Amygdala (tissue), 56 donors: ENCODE measurements around the gene F8.
"Not testable (repeated sequence)": the region's sequence is repeated elsewhere in the genome, so short reads cannot be mapped to it uniquely, and the experiment has no call there.

Experiments
- DNase-seq, 56 donors: peaks; one replicate each; lab custom pipeline; 2025; lab: John Stamatoyannopoulos, UW

Gene F8

DNA sequence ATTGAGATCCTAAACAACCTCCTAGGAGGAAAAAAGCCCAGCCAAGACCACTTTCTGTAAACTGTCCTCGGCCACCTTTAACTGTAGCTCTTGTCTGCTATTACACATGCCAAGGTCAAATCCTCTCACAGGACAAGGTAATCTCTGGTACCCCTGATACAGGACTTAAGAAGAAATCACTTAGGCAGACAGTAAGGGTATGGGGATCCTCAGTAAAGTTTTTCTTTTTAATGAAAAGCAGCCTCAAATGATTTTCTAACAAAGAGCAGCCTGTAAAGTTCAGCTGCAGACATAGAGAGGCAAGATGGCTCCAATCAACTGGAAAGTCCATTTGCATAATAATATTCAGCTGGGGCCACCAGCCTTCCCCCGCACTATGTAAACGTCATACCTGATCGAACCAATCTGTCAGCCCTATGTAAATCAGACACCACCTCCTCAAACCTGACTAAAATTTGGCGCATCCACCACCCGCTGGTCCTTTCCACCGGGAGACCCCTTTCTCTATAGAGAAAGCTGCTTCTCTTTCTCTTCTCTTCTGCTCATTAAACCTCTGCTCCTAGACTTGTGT is 202.7 kb downstream of the F8 start:
- no peak for DNase-seq

DNA sequence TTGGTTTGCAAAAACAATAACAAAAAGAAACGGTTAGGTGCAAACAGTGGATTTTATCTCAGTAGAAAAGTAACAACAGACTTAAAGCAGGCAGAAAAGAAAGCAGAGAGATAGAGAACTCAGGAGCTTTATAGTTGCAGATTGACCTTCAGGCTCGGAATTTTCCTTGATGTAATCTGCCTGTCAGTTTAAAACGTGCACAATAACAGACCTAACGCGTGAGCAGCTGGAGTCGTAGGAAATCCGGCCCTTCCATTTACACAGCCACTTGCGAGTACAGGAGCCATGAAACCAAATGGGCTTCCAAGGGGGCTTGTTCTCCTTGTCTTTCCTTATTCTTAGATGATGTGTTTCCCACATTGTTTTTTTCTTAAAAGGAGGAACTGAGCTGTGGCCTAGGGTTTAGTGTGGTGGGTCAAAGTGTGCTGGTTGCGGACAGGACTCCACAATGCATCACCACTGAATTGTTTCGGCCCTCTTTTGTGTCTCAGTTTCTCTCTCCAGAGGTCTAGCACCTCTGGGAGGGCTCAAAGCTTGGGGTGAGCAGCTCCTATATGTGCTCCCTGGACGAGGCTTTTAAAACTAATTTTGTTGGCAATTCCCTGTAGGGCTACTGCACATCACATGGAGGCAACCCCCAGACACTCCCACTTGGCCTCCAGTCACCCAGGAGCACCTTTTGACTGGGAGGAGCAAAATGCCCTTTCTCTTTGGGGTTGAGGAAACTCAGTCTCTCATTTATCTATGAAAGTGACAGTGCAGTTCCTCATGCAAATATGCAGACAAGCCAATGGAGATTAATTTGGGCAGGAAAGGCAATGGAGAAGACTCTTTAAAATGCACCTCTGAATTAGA is 203.4 kb downstream of the F8 start:
- DNase-seq: no peak

DNA sequence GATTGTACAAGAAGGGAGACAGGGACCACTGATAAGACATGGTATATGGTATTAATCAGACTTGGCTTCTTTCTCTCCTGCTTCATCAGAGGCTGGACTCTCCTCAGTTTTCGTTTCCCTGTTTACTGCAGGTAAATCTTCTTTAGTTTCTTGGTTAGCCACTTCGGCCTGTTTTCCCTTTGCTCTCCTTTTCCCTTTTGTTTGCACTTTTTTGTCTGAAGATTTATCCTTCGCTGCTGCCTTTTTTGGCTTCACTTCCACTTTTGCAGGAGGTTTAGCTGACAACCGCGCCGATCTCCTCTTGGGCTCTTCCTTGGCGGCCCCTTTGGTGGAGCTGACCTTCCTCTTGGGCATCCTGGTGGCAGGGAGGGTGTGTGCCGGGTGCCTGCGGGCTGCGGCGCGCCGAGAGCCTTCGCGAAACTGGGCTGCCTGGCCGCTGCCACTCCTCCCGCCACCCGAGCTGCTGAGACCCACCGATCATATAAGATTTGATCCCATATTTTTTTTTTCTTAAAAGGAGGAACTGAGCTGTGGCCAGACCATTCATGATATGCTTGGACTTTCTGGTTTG is 205.4 kb downstream of the F8 start:
- not testable (repeated sequence) for DNase-seq

DNA sequence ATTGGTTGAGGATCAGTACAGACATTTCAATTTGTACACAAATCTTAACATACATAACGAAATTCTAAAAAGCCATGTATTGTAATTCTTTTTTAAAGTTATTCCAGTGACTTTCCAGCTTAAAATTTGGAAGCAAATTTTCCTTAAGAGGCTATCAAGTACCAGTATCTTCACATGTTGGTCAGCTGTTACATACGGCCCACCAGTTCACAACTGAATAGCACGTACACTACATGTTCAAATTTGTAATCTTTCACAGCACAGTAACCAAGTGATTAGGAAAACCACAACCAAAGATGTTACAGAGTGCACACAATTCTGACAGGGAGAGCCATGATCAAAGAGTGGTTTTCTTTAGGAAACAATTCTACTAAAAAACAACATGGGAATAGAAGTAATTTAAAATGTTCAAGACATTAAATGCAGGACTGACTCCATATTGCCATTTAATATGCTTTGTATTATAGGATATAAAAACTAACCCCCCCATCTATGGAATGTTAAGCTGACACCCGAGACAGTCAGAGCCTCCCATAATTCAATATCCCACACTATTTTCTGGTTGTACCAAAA is 206.1 kb downstream of the F8 start:
- DNase-seq: not testable (repeated sequence)

DNA sequence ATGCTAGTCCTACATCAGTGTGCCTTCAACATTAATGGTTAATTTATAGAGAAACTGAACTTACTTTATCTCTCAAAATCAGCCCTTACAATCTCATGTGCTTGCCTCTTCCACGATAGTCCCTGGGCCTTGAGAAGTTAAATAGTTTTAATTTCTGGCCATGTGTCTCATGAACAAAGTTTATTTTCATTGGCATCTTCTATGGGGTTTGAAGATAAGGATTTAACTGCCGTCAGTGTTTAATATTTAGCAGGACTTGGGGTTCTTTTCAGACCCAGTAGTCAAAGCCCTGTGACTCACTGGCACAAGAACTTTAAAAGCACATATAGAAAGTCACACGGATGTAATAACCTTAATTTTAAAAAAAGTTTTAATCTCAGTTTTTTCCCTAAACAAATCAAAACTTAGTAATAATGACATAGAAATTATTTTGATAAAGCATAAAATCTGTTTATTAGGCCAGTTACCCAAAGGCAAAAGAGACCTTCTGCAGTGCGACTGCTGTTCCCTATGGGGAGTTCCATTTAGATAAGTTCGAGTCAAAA is 207.2 kb downstream of the F8 start:
- no peak for DNase-seq

DNA sequence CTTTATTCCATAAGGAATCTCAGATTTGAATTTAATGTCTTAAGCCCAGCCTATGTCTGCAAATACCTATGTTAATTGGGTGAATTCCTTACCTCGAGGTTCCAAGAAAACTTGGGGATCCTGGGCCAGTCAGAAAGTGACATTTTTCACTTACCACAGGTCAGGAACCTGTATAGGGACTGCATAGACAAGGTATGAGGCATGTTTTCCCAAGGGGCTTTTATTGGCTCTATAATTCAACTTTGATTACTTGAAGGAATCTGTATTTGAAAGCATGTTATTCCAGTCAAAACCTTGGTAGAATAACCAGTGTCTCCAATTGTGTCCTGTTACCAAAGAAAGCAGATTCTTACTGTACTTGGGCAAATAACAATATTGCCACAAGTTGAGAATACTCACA is 208.7 kb downstream of the F8 start:
- DNase-seq: no peak

DNA sequence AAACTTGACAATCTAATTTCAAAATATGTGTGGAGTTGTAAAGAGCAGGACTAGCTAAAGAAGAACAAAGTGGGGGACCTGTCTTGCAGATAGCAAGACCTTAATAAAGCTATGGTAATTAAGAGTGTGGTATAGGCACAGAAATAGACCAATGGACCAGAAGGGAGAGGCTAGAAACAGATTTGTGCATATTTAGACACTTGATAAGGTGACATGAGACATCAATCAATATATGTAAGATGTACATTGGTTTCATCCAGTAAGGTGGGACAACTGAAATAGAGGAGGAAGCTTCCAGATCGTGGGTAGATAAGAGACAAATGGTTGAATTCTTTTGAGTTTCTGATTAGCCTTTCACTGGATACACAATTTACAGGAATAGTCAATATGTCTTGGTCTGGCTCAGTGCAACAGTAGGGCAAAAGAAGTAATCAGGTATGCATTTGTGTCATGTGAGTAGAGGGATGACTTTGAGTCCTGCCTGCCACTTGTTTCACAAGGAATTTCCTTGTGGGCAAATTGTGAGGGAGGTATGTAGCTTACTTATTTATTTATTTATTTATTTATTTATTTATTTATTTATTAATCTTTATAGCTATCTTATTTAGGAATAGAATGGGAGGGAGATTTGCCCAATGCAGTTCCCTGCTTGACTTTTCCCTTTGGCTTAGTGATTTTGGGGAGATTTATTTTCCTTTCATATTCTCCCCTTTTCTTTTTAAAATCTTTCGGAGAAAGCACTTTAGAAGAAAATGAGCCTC is 210.0 kb downstream of the F8 start:
- DNase-seq: no peak

DNA sequence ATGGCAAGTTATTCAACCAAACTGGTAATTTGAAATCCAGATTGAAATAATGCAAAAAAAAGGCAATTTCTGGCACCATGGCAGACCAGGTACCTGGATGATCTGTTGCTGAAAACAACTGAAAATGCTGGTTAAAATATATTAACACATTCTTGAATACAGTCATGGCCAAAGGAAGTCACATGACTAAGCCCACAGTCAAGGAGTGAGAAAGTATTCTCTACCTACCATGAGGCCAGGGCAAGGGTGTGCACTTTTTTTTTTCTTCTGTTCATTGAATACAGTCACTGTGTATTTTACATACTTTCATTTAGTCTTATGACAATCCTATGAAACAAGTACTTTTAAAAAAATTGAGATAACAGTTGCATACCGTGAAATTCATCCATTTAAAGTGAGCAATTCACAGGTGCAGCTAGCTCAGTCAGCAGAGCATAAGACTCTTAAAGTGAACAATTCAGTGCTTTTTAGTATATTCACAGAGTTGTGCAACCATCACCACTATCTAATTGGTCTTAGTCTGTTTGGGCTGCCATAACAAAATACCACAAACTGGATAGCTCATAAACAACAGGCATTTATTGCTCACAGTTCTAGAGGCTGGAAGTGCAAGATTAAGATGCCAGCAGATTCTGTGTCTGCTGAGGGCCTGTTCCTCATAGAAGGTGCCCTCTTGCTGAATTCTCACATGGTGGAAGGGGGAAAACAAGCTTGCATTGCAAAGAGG is 212.4 kb downstream of the F8 start:
- no peak for DNase-seq

DNA sequence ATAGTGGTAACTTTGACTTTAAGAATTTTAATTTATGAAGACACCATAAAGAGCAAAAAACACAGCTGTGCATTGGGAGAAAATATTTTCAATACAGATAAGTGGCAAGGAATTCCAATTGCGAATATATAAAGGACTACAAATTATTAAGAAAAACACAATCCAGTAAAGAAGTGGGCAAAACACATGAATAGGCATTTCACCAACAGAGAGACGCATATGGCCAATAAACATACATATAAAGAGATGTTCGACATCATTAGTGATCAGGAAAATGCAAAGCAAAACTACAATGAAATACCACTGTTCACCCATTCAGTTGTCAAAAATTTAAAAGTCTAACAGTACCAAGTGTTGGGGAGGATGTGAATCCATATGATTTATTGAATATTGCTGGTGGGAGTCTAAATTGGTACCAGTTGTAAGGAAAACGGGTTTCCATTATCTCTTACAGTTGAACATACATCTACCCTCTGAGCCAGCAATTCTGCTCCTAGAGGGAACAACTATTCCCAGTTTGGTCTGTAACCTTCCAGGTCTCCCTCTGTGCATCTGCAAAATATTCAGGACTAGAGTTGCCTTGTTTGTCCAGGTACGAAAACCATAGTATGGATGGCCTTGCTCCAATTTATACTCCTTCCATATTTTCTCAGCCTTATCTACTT is 215.6 kb downstream of the F8 start:
- no peak for DNase-seq

DNA sequence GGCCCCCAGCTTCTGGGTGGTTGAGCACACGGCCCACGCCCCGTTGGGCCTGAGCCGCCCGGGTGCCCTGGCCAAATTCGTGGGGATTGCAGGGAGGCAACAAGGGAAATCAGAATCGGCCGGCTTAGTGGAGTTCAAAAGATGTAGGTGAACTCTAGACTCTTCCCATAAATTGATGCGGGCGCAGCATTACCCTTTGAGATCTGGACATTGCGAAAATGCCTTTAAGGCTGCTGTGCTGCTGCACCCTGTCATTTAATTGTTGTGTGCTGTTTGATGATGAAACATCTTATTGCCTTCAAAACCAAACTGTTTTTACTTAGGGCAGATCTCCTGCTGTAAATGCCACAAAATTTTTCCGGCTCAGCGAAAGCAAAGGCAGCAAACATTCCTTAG is 216.8 kb downstream of the F8 start:
- DNase-seq: no peak

DNA sequence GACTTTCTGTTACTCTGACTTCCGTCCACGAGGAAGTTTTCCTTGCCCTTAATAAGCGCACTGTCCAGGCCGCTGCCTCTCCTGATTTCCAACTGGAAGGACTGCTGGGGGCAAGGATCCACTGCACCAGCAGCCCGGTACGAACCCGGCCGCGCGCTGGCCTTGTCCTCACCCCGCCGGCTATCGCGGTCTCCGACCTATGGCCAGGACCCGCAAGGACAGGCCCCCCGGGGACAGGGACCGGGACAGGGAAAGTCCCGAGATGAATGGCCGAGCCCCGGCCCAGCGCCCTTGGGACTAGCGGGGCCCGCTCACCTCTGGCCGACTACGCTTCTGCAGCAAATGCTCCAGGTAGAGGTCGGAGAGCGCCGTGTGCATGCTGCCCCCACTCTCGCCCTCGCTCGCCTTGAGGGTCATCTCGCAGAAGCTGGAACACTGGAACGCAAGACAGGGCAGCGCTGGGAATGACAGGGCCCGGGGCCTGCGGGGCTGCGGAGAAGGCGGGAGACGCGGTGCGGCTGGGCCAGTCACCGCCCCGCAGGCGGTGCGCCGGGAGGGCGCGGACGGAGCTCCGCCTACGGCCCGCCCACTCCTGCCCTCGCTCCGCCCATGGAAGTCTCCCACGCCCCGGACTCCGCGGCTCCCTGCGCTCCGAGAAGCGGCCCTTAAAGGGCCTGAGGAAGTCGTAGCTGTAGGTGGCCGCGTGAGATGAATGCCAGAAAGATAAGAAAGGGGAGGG is 217.4 kb downstream of the F8 start, which contains the start of gene MPP1:
Gene MPP1, minus strand, starts transcription at position 529 of the 739 bp plus-strand sequence. Its CDS starts 112 bp downstream, at position 417.
- peak in 50 of 56 donors; percentile 3 to 76 (median 40) for DNase-seq

DNA sequence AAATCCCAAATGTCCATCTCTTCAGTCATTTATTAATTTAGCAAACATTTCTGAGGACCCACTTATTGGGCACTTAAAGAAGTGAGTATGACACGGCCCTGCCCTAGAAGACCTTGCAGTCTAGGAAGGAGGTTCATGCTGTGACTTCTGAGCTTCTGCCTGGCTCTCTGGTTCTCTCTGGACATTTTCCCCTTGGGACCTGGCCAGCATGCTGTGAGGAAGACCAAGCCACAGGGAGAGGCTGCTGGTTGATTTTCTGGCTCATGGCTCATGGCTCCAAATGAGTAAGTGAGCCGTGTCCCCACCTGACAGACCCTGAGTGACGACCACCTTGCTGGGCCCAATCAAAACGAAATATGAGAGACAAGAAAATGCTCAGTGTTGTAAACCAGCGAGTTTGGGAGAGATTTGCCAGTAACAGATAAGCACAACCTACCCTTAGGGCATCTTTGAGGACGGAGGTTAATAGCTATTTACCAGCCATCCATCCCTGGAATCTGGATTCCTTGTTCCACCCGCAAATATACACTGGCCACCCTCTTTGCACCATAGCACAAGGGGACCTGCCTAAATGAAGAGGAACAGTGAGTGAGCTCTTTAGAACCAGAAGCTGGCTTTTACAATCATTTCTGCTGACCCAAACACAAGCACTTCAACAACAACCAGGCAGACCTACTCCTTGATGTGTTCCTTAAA is 218.1 kb downstream of the F8 start:
- DNase-seq: no peak

DNA sequence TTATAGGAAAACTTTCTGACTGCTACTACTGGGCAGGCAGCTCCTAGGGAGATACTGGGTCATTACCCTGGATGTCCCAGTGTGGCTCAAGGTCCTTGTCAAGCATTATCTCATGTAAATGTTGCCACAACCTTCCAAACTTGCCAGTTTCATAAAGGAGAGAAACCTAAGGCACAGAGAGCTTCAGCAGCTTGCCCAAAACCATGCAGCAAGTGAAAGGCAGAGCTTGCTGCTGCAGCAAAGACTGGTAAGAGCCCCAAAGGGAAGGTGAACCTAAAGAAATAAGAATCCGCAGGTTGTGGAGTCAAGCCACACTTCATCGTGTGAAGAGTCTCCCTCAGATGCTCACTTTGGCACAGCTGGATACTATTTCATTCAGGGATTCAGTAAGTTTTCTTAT is 219.6 kb downstream of the F8 start:
- DNase-seq: no peak

DNA sequence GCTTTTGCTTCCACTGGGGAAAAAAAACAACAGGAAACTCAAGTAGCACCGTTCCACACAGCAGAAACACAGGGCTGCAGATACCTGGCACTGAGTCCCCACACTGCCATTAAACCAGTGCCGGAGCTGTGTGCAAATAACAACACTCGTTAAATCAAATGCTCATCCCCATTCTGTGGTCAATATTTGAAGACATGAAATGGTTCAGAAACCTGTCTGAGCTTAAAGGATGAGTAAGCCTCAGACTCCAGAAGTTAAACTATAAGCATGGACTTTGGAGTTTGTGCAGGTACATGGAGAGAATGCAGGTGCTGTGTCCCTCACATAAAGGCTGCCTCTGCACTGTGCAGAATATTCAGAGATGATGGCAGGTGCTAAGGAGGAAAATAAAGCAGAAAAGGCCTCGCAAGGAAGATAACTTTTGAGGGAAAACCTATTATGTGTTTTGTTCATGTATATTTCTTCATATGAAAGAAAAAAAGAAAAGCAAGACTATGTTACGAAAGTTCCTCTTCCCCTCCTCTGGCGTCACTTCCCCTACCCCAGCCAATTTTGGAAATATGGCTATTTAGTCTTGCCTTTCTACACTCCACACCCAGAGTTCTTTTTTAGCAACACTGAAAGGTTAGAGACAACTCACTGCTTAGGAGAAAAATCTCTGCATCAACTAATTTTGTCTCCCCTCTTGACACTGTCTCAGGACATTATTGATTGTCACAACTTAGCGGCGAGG is 221.9 kb downstream of the F8 start:
- no peak for DNase-seq

DNA sequence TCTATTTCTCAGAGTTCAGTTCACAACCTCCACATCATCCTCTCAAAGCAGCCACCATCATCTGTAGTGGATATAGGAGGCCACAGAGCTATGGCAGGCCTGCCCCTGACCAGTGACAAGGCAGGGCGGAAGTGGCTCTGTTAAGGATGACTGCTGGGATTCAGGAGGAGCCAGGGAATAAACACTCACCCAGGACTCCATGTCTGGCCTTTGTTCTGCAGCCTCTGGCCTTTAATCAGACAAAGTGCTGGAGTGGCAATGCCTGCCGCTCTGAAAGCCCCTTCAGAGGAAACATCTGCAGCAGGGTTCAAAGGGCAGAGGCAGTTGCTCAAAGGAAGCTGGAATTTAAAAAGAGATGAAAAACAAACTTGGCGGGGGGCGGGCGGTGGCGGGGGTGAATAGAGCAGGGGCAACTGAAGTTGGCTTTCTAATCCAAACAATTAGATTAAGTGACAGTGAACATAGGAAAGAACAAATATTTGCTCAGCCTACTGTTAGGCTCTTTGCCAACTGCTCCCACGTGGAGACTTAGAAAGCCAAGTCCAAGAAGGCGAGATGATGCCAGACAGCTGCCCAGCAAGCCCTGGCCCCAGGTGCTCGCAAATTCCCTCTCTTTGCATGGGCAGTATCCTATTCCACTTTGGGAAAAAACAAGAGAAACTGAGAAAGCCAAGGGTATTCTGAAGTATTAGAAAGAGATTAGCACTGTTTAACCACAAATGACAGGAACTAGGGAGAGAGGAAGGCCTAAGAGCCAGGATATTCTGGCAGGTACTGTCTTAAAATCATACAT is 222.8 kb downstream of the F8 start:
- peak in 1 of 56 donors; percentile 4 for DNase-seq

DNA sequence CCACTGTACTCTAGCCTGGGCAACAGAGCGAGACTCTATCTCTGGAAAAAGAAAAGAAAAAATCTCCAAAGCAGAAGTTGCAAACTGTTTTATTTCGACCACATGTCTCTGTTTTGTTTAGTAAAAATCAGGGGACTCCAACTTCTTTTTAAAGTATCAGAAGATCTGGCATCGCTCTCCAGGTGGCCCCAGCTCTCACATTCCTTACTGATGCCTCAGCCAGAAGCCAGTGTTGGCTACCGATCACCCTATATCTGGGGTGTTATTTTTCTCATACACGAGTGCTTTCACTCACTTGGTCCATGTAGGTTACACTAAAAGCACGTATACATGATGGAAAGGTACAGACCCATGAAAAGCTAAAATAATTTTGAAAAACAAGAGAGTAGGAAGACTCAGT is 225.5 kb downstream of the F8 start:
- no peak for DNase-seq
